Skeletal muscle tissue (tissue), 4 donors: ENCODE measurements around the gene CDON. TPM values are rescaled to one million over a fixed set of nuclear protein-coding genes. Genes with fewer than 3 reads are reported as not detected.

Source experiments
- H3K27ac ChIP-seq: one replicate; pipeline ENCODE4 v1.7.0; 2013; ENCODE audit warnings: mild to moderate bottlenecking, low read depth, low read length, inconsistent platforms
- H3K27me3 ChIP-seq, 3 donors: one replicate each; pipeline ENCODE4 v1.7.0; 2013; ENCODE audit warnings: low read length in 3 of 3; ENCODE audit not compliant: control insufficient read depth in 3 of 3, insufficient read depth in 3 of 3
- H3K36me3 ChIP-seq, 3 donors: one replicate each; pipeline ENCODE4 v1.7.0; 2013; ENCODE audit warnings: low read length in 3 of 3; ENCODE audit not compliant: control insufficient read depth in 3 of 3, insufficient read depth in 3 of 3
- H3K4me1 ChIP-seq, 3 donors: one replicate each; pipeline ENCODE4 v1.7.0; 2013; ENCODE audit warnings: low read length in 3 of 3, mild to moderate bottlenecking in 3 of 3; ENCODE audit not compliant: control insufficient read depth in 3 of 3, insufficient read depth in 3 of 3
- H3K4me3 ChIP-seq, 3 donors: one replicate each; pipeline ENCODE4 v1.7.0; 2013; ENCODE audit warnings: low read length in 3 of 3
- H3K9ac ChIP-seq, 3 donors: one replicate each; pipeline ENCODE4 v1.7.0; 2013; ENCODE audit warnings: low read length in 3 of 3, mild to moderate bottlenecking in 3 of 3, moderate library complexity in 2 of 3, low read depth in 1 of 3
- H3K9me3 ChIP-seq, 3 donors: one replicate each; pipeline ENCODE4 v1.7.0; 2013; ENCODE audit warnings: low read length in 3 of 3; ENCODE audit not compliant: control insufficient read depth in 3 of 3
- total RNA-seq: library from RNA; depleted of rRNA; stranded (reverse); fragments of >200 nt; gene quantifications from one replicate; pipeline ENCODE4 v1.2.3, GENCODE V29; 2014
- donor health status: Osteomylitis.

Gene CDON
- total RNA-seq, 1 donor from 2014 or later, result 28.7 TPM

GRCh38 chr11:125953401-125953935 lies 109.2 kb downstream of the CDON start:
- no peaks in the 10 kb centered on the region for H3K9me3 ChIP-seq
- peaks cover 17 to 24% (median 17%) of the 10 kb centered on the region in 3 donors for H3K4me1 ChIP-seq
- H3K27ac ChIP-seq, result no peak overlapping the region

GRCh38 chr11:125952973-125953372 lies 109.7 kb downstream of the CDON start:
- Histone ChIP-seq H3K27ac (no peak overlapping the region), H3K9me3 (no peaks in the 10 kb centered on the region), H3K4me1 (peaks cover 17 to 24% (median 17%) of the 10 kb centered on the region in 3 donors), H3K9ac (no peak overlapping the region), H3K4me3 (no peak overlapping the region), H3K27me3 (peaks cover 0 to 6% (median 0%) of the 10 kb centered on the region in 3 donors), H3K36me3 (no peaks in the 10 kb centered on the region)

More at GRCh38 chr11:125953401-125953935, 109.2 kb downstream of the CDON start:
- Histone ChIP-seq H3K27me3 (peaks cover 0 to 6% (median 0%) of the 10 kb centered on the region in 3 donors), H3K4me3 (no peak overlapping the region), H3K36me3 (no peaks in the 10 kb centered on the region), H3K9ac (no peak overlapping the region)

DNA sequence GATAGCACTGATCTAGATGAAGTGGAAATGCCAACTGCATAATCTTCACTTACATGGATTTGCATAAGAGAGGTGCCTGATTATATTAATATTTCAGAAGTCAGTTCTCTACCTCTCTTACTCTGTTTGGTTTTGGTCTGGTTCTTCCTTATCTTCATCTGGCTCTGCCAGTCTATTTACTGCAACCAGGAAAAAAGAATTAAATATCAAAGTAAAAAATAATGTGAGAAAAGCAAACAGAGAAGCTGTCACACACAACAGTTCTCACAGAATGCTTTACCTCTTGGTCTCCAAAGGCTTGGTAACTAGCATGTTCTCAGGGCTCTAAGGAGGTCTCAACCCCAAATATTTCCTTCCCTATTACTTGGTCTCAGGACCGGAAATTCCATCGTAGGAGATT lies 110.1 kb downstream of the CDON start:
- no peak overlapping the region for H3K4me3 ChIP-seq
- no peaks in the 10 kb centered on the region for H3K36me3 ChIP-seq
- H3K4me1 ChIP-seq, result peaks cover 17 to 24% (median 17%) of the 10 kb centered on the region in 3 donors
- no peak overlapping the region for H3K27ac ChIP-seq
- no peaks in the 10 kb centered on the region for H3K9me3 ChIP-seq
- H3K27me3 ChIP-seq, result peaks cover 0 to 6% (median 0%) of the 10 kb centered on the region in 3 donors
- no peak overlapping the region for H3K9ac ChIP-seq

GRCh38 chr11:125951731-125952130 lies 110.9 kb downstream of the CDON start:
- no peaks in the 10 kb centered on the region for H3K9me3 ChIP-seq
- H3K27ac ChIP-seq, result no peak overlapping the region
- H3K4me1 ChIP-seq, result peaks cover 17 to 24% (median 17%) of the 10 kb centered on the region in 3 donors
- H3K36me3 ChIP-seq, result no peaks in the 10 kb centered on the region
- peaks cover 0 to 6% (median 0%) of the 10 kb centered on the region in 3 donors for H3K27me3 ChIP-seq
- H3K9ac ChIP-seq, result no peak overlapping the region
- no peak overlapping the region for H3K4me3 ChIP-seq

DNA sequence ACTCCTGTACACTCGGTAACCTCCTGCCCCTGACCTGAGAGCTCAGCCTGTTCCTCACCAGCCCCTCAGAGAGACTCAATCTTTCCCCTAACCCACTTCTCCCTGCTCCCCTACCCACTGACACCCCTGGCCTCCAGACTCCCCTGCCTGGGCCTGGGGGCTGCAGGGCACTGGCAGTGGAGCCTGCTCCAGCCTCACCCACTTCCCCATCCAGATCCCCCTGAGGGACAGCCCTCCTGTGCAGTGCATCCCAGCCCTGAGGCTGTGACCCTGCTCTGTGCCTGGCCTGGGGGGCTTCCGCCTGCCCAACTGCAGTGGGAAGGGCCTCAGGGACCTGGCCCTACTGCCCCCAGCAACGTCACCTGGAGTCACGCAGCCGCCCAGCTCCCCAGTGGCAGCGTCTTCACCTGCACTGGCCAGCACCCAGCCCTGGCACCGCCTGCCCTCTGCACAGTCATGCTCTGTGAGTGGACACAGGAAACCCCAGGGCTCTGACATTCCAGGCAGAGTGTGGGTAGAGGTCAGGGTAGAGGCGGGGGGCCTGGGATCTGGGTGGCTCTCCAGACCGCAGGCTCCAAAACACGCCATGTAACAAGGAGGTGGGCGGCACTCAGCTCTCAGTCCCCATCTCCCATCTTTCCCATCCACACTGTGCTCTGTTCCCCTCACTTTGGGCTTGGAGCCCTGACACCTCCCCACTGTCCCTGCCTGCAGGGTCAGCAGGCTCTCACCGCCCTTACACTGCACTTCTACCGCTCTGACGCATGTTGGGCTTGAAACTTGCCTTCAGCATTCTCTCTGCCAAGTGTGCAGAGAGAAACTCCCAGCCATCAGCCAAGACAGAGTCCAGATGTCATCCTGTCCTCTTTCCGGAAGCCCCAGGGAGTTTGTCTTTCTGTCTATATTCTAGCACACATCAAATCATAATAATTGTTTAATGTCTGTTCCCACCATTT lies 111.7 kb downstream of the CDON start:
- H3K27me3 ChIP-seq, result peaks cover 0 to 6% (median 0%) of the 10 kb centered on the region in 3 donors
- H3K9ac ChIP-seq, result no peak overlapping the region
- H3K4me1 ChIP-seq, result peaks cover 17 to 21% (median 17%) of the 10 kb centered on the region in 3 donors
- no peaks in the 10 kb centered on the region for H3K36me3 ChIP-seq
- no peak overlapping the region for H3K27ac ChIP-seq
- H3K4me3 ChIP-seq, result no peak overlapping the region
- no peaks in the 10 kb centered on the region for H3K9me3 ChIP-seq

GRCh38 chr11:125950178-125950490 lies 112.5 kb downstream of the CDON start:
- H3K27ac ChIP-seq, result no peak overlapping the region
- H3K4me3 ChIP-seq, result no peak overlapping the region
- no peaks in the 10 kb centered on the region for H3K9me3 ChIP-seq
- peaks cover 17 to 18% (median 18%) of the 10 kb centered on the region in 3 donors for H3K4me1 ChIP-seq
- H3K9ac ChIP-seq, result no peak overlapping the region
- H3K27me3 ChIP-seq, result peaks cover 0 to 6% (median 0%) of the 10 kb centered on the region in 3 donors
- no peaks in the 10 kb centered on the region for H3K36me3 ChIP-seq

DNA sequence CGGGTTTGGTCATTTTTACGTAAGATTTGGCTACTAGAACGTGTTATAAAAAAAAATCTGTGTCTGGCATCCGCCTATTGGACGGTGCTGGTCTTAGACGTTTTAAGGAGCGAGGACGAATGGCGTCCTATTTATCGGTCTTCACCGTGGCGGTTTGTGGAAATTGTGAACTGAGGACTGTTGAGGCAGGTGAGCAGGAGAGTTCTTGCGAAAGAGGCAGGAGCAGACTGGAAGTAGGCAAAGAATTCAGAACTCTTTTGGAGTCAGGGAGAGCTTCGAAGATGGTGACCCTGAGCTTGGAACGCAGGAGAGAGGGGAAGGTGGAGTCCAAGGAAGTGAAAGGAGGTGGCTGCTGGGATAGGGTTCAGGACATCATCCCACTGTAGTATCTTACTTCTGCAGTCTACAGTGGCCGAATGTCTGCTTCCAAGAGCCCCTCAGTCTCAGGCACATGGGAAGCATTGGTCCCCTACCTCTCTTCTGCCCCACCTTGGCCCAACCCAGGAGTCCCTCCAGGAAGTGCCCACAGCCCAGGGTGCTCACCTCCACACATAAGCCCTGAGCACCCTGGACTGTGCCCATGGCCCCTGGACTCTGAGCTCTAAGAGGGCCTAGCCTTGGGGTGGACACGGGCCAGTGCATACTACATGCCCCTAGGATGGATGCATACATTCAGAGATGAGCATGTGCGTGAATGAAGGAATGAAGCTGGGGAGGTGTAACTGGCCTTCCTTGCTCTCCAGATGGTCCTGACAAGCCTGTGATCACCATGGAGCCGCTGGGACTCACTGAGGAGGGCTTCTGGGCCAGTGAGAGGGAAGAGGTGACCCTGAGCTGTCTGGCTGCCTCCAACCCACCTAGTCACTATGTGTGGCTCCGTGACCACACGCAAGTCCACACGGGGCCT lies 113.1 kb downstream of the CDON start:
- Histone ChIP-seq H3K9me3 (no peaks in the 10 kb centered on the region), H3K9ac (no peak overlapping the region), H3K4me3 (no peak overlapping the region), H3K4me1 (peaks cover 17 to 19% (median 18%) of the 10 kb centered on the region in 3 donors), H3K27me3 (peaks cover 0 to 6% (median 0%) of the 10 kb centered on the region in 3 donors), H3K27ac (no peak overlapping the region), H3K36me3 (no peaks in the 10 kb centered on the region)

GRCh38 chr11:125948278-125949051 lies 114.2 kb downstream of the CDON start:
- peaks cover 0 to 6% (median 0%) of the 10 kb centered on the region in 3 donors for H3K27me3 ChIP-seq
- peaks cover 17 to 19% (median 18%) of the 10 kb centered on the region in 3 donors for H3K4me1 ChIP-seq
- no peaks in the 10 kb centered on the region for H3K36me3 ChIP-seq
- no peaks in the 10 kb centered on the region for H3K9me3 ChIP-seq
- H3K27ac ChIP-seq, result no peak overlapping the region
- no peak overlapping the region for H3K4me3 ChIP-seq
- no peak overlapping the region for H3K9ac ChIP-seq
